GM18873 (cell line): ENCODE data around the gene CAT.
A peak's percentile ranks its signal among the peaks of the same experiment; 100 is the strongest.

Source experiments
- ATAC-seq: cut with Tn5 transposase; IDR thresholded peaks from one replicate; pipeline ENCODE4 v1.9.1; 2021; ENCODE audit warnings: mild to moderate bottlenecking, moderate library complexity, moderate number of reproducible peaks; ENCODE audit not compliant: unreplicated experiment, low FRiP score

The CAT gene

GRCh38 chr11:34438529-34439507, at the start of gene CAT:
Gene CAT (plus strand): TSS chr11:34438934. CDS start chr11:34439014, 80 bp downstream.
- peak; percentile 68 for ATAC-seq

DNA sequence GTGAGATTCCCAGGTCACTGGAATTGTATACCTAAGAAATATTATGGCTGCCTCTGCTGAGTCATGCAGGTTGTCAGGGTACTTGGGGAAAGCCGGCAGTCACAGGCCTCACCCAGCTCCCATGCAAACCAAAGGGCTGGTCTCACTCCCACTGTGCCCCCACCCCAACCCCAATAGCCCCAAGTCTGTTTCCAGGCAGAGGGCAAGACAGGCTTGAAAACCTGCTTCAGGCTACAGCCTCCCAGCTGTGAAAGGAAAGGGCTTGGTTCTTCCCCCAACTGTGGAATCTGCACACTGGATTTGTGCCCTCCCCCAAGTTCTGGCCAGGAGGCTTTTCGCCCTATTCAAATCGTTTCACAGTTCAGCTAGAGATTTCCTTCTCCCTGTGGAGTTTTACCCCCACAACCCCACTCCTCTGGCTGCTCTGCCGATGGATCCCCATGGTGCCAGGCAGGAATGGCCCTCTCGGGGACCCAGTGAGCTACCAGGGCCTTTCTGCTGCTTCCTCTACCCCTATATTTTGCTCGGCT, 43.9 kb upstream of the CAT start:
- no peak for ATAC-seq

GRCh38 chr11:34395916-34396550, 42.7 kb upstream of the CAT start:
- ATAC-seq = no peak

DNA sequence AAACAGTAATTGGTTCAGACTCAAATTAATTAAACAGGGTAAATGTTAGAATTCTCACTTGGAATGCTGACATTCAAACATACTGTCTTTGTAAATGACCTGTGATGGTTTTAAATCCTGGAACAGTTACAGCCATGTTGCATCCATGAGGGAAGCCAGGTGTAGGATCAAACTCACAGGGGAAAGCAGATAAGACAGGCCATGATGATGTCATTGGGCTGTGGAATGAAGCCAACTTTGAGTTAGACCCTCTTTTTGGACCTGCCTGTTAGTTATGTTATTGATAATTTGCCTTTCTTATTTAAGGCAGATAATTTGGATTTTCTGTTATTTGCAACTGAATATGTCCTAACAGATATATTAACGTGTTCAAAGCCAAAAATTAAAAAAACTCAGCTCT, 41.6 kb upstream of the CAT start:
- ATAC-seq = no peak

- ATAC-seq = no peak
Observed at GRCh38 chr11:34397811-34398210, 40.9 kb upstream of the CAT start.

- no peak for ATAC-seq
Observed at GRCh38 chr11:34403431-34403830, 35.3 kb upstream of the CAT start.

- ATAC-seq = no peak
Observed at GRCh38 chr11:34404280-34404679, 34.5 kb upstream of the CAT start.

GRCh38 chr11:34405079-34405858, 33.5 kb upstream of the CAT start:
- no peak for ATAC-seq

GRCh38 chr11:34406413-34406812, 32.3 kb upstream of the CAT start:
- ATAC-seq = no peak

GRCh38 chr11:34407121-34407813, 31.5 kb upstream of the CAT start:
- no peak for ATAC-seq

- ATAC-seq = no peak
Observed at GRCh38 chr11:34408580-34409172, 30.1 kb upstream of the CAT start.

GRCh38 chr11:34411111-34411510, 27.6 kb upstream of the CAT start:
- no peak for ATAC-seq

GRCh38 chr11:34411791-34412190, 26.9 kb upstream of the CAT start:
- no peak for ATAC-seq

- ATAC-seq = no peak
Observed at GRCh38 chr11:34413263-34413662, 25.5 kb upstream of the CAT start.

DNA sequence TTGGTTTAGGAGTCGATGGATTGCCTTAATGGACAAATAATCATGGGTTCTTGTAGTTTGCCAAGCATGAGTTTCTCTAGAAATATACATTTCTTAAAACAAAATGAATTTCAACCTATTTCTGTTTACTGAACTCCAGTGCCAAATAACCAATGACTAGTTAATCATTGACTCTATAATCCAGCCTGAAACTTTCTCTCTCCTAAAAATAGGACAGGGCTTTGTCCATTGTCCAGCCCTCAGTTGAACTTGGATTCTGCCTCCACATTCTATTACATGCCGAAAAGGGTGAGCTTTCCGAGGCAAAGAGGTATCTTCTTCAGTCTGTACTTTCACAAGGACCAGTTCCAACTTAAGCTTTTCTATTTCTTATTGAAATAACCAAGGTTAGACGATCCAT, 23.2 kb upstream of the CAT start:
- ATAC-seq = no peak

DNA sequence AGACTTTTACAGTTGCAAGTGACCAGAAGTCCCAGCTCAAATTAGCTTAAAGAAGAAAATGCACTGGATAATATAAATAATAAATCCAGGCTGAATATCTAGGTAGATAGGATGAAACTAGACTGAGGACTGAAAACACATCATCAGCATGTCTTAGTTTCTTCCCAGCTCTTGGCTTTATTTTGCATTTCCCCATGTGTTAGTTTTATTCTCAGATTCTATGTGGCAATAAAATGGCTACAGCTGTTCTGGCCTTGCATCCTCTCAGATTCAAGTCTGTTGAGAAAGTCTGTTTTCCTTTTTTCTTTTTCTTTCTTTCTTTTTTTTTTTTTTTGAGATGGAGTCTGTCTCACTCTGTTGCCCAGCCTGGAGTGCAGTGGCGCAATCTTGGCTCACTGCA, 22.6 kb upstream of the CAT start:
- no peak for ATAC-seq

GRCh38 chr11:34416766-34417165, 22.0 kb upstream of the CAT start:
- ATAC-seq = no peak

GRCh38 chr11:34417202-34417601, 21.5 kb upstream of the CAT start:
- no peak for ATAC-seq

DNA sequence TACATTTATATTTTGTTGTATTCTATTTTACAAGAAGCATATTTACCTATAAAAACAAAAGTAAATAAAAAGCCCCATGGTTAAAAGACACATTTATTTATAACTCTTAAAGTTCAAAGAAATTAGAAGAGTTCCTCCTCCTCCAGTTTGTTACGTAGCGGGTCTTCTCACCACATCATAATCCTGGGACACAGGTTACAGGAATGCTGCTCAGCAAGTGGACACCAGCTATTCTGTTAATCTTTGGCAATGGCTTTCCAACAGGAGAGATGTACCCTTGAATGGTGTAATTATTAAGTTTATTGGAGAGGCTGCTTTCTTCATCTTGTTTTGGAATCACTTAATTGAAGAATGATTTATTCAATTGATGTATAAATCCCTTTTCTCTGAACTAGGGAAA, 19.6 kb upstream of the CAT start:
- ATAC-seq = no peak

GRCh38 chr11:34423300-34423699, 15.4 kb upstream of the CAT start:
- ATAC-seq = no peak
